Endothelial cell (in vitro differentiated cells): ENCODE measurements around the gene DAPK1. TPM values are rescaled to one million over a fixed set of nuclear protein-coding genes. Genes with fewer than 3 reads are reported as not detected.

Experiments used
- DNase-seq: peaks from one replicate; pipeline ENCODE4 v3.0.0; 2021; ENCODE audit warnings: low spot score
- H3K27ac Mint-ChIP-seq: one replicate; pipeline ENCODE4 v1.8.0; 2021; ENCODE audit warnings: mixed read lengths, inconsistent platforms; ENCODE audit not compliant: unreplicated experiment
- H3K27me3 Mint-ChIP-seq: one replicate; pipeline ENCODE4 v1.8.0; 2021; ENCODE audit warnings: mild to moderate bottlenecking, moderate library complexity, mixed read lengths, inconsistent platforms; ENCODE audit not compliant: unreplicated experiment
- H3K36me3 Mint-ChIP-seq: one replicate; pipeline ENCODE4 v1.8.0; 2021; ENCODE audit warnings: mild to moderate bottlenecking, low read depth, mixed read lengths, inconsistent platforms; ENCODE audit not compliant: unreplicated experiment
- H3K4me1 Mint-ChIP-seq: one replicate; pipeline ENCODE4 v1.8.0; 2021; ENCODE audit warnings: mild to moderate bottlenecking, mixed read lengths, inconsistent platforms; ENCODE audit not compliant: unreplicated experiment
- H3K4me3 Mint-ChIP-seq: one replicate; pipeline ENCODE4 v1.8.0; 2021; ENCODE audit warnings: mild to moderate bottlenecking, mixed read lengths, inconsistent platforms; ENCODE audit not compliant: unreplicated experiment
- H3K9me3 Mint-ChIP-seq: one replicate; pipeline ENCODE4 v1.8.0; 2021; ENCODE audit warnings: mixed read lengths, inconsistent platforms; ENCODE audit not compliant: unreplicated experiment
- CTCF ChIP-seq: fragments of 200-600 bp; sonication (generic); IDR thresholded peaks from one replicate; pipeline ENCODE4 v1.5.0; 2021; ENCODE audit warnings: antibody characterized with exemption; ENCODE audit not compliant: unreplicated experiment
- total RNA-seq: library from RNA; stranded (reverse); fragmentation: NEBNext Ultra II Directional; extraction: Animal tissue kit (Norgen Biotek cat#: 25700); gene quantifications from one replicate; pipeline ENCODE4 v1.2.1, GENCODE V29; 2021; ENCODE audit not compliant: unreplicated experiment

The DAPK1 gene
- total RNA-seq, 1 donor from 2014 or later: 36.8 TPM

GRCh38 chr9:87520172-87520683, 22.6 kb downstream of the DAPK1 start:
- H3K36me3 Mint-ChIP-seq: peaks cover 12% of the 10 kb centered on the region
- peaks cover 32% of the 10 kb centered on the region for H3K4me1 Mint-ChIP-seq
- no peak overlapping the region for H3K4me3 Mint-ChIP-seq
- no peak overlapping the region for H3K27ac Mint-ChIP-seq
- no peaks in the 10 kb centered on the region for H3K9me3 Mint-ChIP-seq
- H3K27me3 Mint-ChIP-seq: peaks cover 3% of the 10 kb centered on the region
- TF ChIP-seq CTCF: no peak
- DNase-seq: no peak

GRCh38 chr9:87521834-87522233, 24.2 kb downstream of the DAPK1 start:
- no peak for TF ChIP-seq CTCF
- H3K27me3 Mint-ChIP-seq: peaks cover 3% of the 10 kb centered on the region
- no peak overlapping the region for H3K27ac Mint-ChIP-seq
- no peaks in the 10 kb centered on the region for H3K9me3 Mint-ChIP-seq
- H3K36me3 Mint-ChIP-seq: peaks cover 12% of the 10 kb centered on the region
- H3K4me3 Mint-ChIP-seq: no peak overlapping the region
- peaks cover 20% of the 10 kb centered on the region for H3K4me1 Mint-ChIP-seq
- DNase-seq: no peak

GRCh38 chr9:87524061-87524460, 26.4 kb downstream of the DAPK1 start:
- no peak for TF ChIP-seq CTCF
- Mint-ChIP-seq H3K27me3 (peaks cover 7% of the 10 kb centered on the region), H3K36me3 (peaks cover 12% of the 10 kb centered on the region), H3K27ac (no peak overlapping the region), H3K4me3 (no peak overlapping the region), H3K4me1 (peaks cover 11% of the 10 kb centered on the region), H3K9me3 (no peaks in the 10 kb centered on the region)
- no peak for DNase-seq

- Mint-ChIP-seq H3K27ac (no peak overlapping the region), H3K4me3 (no peak overlapping the region), H3K27me3 (peaks cover 9% of the 10 kb centered on the region), H3K36me3 (peaks cover 12% of the 10 kb centered on the region), H3K4me1 (peaks cover 14% of the 10 kb centered on the region), H3K9me3 (no peaks in the 10 kb centered on the region)
- TF ChIP-seq CTCF: no peak
- DNase-seq: no peak
These were observed 28.1 kb downstream of the DAPK1 start for GRCh38 chr9:87525546-87526303.

- peaks cover 5% of the 10 kb centered on the region for H3K36me3 Mint-ChIP-seq
- H3K4me3 Mint-ChIP-seq: no peak overlapping the region
- no peak overlapping the region for H3K27ac Mint-ChIP-seq
- peaks cover 25% of the 10 kb centered on the region for H3K4me1 Mint-ChIP-seq
- DNase-seq: no peak
- H3K9me3 Mint-ChIP-seq: no peaks in the 10 kb centered on the region
- peaks cover 9% of the 10 kb centered on the region for H3K27me3 Mint-ChIP-seq
- TF ChIP-seq CTCF: no peak
These were observed 29.7 kb downstream of the DAPK1 start for GRCh38 chr9:87527211-87527916.
